Naive B cell (primary cell): ENCODE results near the gene CHPF. TPM values are rescaled to one million over a fixed set of nuclear protein-coding genes. Genes with fewer than 3 reads are reported as not detected.
A peak's percentile ranks its signal among the peaks of the same experiment; 100 is the strongest.

Source experiments
- ATAC-seq, 2 donors: fragments of 150-1000 bp; cut with Tn5 transposase; 2 replicates each; pipeline ENCODE4 v1.10.0; 2021; ENCODE audit warnings: low read depth in 2 of 2, mild to moderate bottlenecking in 2 of 2, moderate library complexity in 2 of 2
- DNase-seq: peaks from one replicate; pipeline ENCODE4 v3.0.0; 2022
- H3K27ac Mint-ChIP-seq, 6 donors: one replicate each; pipeline ENCODE4 v1.8.0; 2020 to 2022; ENCODE audit warnings: mild to moderate bottlenecking in 6 of 6, mixed read lengths in 6 of 6, moderate library complexity in 5 of 6, inconsistent platforms in 2 of 6
- H3K27me3 Mint-ChIP-seq, 3 donors: one replicate each; pipeline ENCODE4 v1.8.0; 2021 to 2022; ENCODE audit warnings: mixed read lengths in 3 of 3, mild to moderate bottlenecking in 1 of 3
- H3K36me3 Mint-ChIP-seq, 2 donors: one replicate each; pipeline ENCODE4 v1.8.0; 2020 to 2022; ENCODE audit warnings: mixed read lengths in 2 of 2, inconsistent platforms in 1 of 2, mild to moderate bottlenecking in 1 of 2
- H3K4me1 Mint-ChIP-seq, 3 donors: one replicate each; pipeline ENCODE4 v1.8.0; 2020 to 2022; ENCODE audit warnings: mixed read lengths in 3 of 3, inconsistent platforms in 1 of 3, mild to moderate bottlenecking in 1 of 3, moderate library complexity in 1 of 3
- H3K4me3 Mint-ChIP-seq, 8 donors: one replicate each; pipeline ENCODE4 v1.8.0; 2020 to 2022; ENCODE audit warnings: mild to moderate bottlenecking in 8 of 8, mixed read lengths in 8 of 8, moderate library complexity in 8 of 8, inconsistent platforms in 2 of 8
- H3K9me3 Mint-ChIP-seq, 7 donors: one replicate each; pipeline ENCODE4 v1.8.0; 2020 to 2022; ENCODE audit warnings: mixed read lengths in 7 of 7, mild to moderate bottlenecking in 5 of 7, inconsistent platforms in 2 of 7, moderate library complexity in 1 of 7
- polyA plus RNA-seq, 6 donors: library from polyadenylated mRNA; unstranded; fragments of 300-500 nt; fragmentation: Illumina TruSeq; gene quantifications; one replicate each; pipeline ENCODE4 v1.2.3, GENCODE V29; 2021; ENCODE audit warnings: low read depth in 6 of 6

The CHPF gene
- polyA plus RNA-seq, 6 donors from 2014 or later: 0.17 to 5.0 (median 0.41) TPM

DNA sequence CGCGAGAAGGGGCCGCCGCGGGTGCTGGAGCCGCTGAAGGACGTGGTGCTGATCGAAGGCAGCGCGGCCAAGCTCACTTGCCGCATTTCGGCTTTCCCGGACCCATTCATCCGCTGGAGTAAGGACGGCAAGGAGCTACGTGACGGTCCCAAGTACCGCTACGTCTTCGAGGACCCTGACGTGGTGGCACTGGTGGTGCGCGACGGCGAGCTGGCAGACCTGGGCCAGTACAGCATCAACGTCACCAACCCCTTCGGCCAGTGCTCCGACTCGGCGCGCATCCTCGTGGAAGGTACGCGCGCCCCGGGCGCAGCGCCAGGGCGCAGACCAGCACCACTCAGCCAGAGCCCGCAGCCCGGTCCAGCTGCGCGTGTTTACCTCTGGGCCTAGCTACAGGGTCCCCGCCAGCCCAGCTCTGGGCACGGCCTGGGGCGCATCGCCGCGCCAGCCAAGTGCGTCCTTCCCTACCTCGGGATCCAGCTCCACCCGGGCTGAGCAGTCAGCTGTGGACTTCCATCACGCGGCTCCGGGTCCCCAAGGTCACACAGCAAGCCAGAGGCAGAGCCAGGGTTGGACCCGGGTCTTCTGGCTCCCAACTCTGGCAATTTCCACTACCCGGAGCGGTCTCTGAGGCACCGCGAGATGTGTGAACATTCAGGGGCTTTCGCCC is 46.6 kb downstream of the CHPF start:
- H3K27ac Mint-ChIP-seq: peak overlapping the region in 1 of 6 donors; percentile 91
- ATAC-seq: no peak
- peaks cover 17 to 54% (median 52%) of the 10 kb centered on the region in 3 donors for H3K27me3 Mint-ChIP-seq

DNA sequence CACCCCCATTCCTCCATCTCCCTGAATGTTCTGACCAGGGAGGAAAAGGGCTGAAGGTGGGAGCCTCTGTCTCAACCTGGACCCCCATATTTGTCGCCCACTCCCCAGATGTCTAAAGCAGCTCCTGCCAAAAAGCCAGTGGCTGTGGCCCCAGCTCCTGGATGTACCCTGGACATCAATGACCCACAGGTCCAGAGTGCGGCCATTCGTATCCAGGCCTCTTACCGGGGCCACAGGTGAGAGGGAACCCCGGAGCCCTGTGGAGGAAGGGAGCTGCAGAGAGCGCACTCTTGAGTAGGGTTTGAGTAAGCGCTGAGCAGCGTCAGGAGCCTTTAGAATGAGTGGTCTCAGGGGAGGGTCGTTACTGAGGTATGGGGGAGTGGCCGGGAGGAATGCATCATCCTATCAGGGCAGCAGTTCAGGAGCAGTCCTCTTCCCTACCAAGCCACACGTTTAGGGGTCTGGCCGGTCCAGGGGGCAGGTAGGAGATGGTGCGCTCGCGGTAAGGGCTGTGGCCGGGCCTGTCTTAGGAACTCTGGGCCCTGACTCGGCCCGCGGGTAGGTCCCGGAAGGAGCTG is 47.3 kb downstream of the CHPF start:
- H3K27me3 Mint-ChIP-seq: peaks cover 17 to 60% (median 57%) of the 10 kb centered on the region in 3 donors
- ATAC-seq: no peak
- H3K9me3 Mint-ChIP-seq: peaks cover 0 to 2% (median 0%) of the 10 kb centered on the region in 7 donors
- H3K36me3 Mint-ChIP-seq: peaks cover 0 to 9% of the 10 kb centered on the region in 2 donors
- H3K4me3 Mint-ChIP-seq: peak overlapping the region in 7 of 8 donors; percentile 43 to 100 (median 79)
- no peak for DNase-seq
- peak overlapping the region in 2 of 6 donors; percentile 29 to 91 for H3K27ac Mint-ChIP-seq
- H3K4me1 Mint-ChIP-seq: peaks cover 35 to 42% (median 40%) of the 10 kb centered on the region in 3 donors

More for the DNA sequence above, 46.6 kb downstream of the CHPF start:
- peak overlapping the region; percentile 86 to 100 (median 96) for H3K4me3 Mint-ChIP-seq
- H3K4me1 Mint-ChIP-seq: peaks cover 35 to 49% (median 40%) of the 10 kb centered on the region in 3 donors
- peaks cover 0 to 2% (median 0%) of the 10 kb centered on the region in 7 donors for H3K9me3 Mint-ChIP-seq
- H3K36me3 Mint-ChIP-seq: peaks cover 0 to 9% of the 10 kb centered on the region in 2 donors
- DNase-seq: no peak

DNA sequence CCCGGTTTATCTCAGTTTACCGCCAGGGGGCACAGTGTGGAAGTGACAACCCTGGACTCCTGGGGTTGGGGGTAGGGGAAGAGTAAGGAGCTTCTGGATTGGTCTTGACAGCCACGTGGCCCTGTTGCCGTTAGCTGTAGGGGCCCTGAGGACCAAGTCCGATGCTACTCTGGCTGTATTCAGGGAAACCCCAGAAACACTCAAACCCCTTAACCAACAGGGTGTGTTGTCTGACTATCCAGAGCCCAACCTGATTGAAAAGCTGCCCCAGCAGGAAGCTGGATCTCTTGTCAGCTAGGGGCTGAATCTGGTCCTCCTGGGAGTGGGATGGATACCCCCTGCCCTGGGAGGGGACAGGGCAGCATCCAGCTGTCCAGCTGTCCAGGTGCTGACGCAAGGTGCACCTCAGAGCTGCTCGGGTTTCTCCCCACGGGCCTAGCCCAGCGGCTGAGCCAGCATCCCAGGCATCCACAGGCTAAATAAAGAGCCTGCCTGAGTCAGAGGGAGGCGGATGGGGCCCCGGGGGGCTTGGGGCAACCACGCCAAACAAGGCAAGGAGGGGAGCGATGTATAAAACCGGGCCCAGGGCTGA is 48.0 kb downstream of the CHPF start:
- Mint-ChIP-seq H3K4me1 (peaks cover 35 to 41% (median 40%) of the 10 kb centered on the region in 3 donors), H3K27me3 (peaks cover 23 to 66% (median 61%) of the 10 kb centered on the region in 3 donors), H3K27ac (no peak overlapping the region), H3K4me3 (peak overlapping the region in 1 of 8 donors; percentile 92), H3K36me3 (peaks cover 0 to 9% of the 10 kb centered on the region in 2 donors), H3K9me3 (peaks cover 0 to 2% (median 0%) of the 10 kb centered on the region in 7 donors)
- ATAC-seq (no peak), DNase-seq (peak; percentile 39)

- Mint-ChIP-seq H3K27ac (no peak overlapping the region), H3K36me3 (peaks cover 0 to 9% of the 10 kb centered on the region in 2 donors), H3K4me3 (peak overlapping the region in 1 of 8 donors; percentile 17), H3K4me1 (peaks cover 32 to 38% (median 38%) of the 10 kb centered on the region in 3 donors), H3K9me3 (peaks cover 0 to 2% (median 0%) of the 10 kb centered on the region in 7 donors), H3K27me3 (peaks cover 26 to 72% (median 67%) of the 10 kb centered on the region in 3 donors)
- DNase-seq (no peak), ATAC-seq (no peak)
Observed at GRCh38 chr2:219494952-219495530, 48.6 kb downstream of the CHPF start.

GRCh38 chr2:219493086-219493485 is 50.5 kb downstream of the CHPF start:
- Mint-ChIP-seq H3K36me3 (no peaks in the 10 kb centered on the region), H3K27ac (no peak overlapping the region), H3K4me1 (peaks cover 12 to 21% (median 18%) of the 10 kb centered on the region in 3 donors), H3K27me3 (peaks cover 29 to 91% (median 81%) of the 10 kb centered on the region in 3 donors), H3K9me3 (peaks cover 0 to 2% (median 0%) of the 10 kb centered on the region in 7 donors), H3K4me3 (peak overlapping the region in 1 of 8 donors; percentile 50)
- ATAC-seq (no peak), DNase-seq (no peak)

DNA sequence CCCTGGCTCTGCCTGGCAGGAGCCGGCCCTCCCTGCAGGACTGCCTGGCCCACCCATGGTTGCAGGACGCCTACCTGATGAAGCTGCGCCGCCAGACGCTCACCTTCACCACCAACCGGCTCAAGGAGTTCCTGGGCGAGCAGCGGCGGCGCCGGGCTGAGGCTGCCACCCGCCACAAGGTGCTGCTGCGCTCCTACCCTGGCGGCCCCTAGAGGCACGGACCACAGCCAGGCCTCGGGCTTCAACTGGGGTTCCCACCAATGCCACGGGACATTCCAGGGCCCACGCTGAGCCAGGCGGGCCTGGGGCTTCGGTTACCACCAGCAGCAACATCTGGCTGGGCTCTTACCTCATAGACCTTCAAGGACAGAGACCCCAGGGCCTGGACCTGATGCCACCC is 51.0 kb downstream of the CHPF start:
- no peak for ATAC-seq
- Mint-ChIP-seq H3K4me3 (peak overlapping the region in 1 of 8 donors; percentile 50), H3K9me3 (peaks cover 0 to 2% (median 0%) of the 10 kb centered on the region in 7 donors), H3K27me3 (peaks cover 32 to 93% (median 83%) of the 10 kb centered on the region in 3 donors), H3K36me3 (no peaks in the 10 kb centered on the region), H3K27ac (no peak overlapping the region), H3K4me1 (peaks cover 10 to 19% (median 15%) of the 10 kb centered on the region in 3 donors)
- no peak for DNase-seq

DNA sequence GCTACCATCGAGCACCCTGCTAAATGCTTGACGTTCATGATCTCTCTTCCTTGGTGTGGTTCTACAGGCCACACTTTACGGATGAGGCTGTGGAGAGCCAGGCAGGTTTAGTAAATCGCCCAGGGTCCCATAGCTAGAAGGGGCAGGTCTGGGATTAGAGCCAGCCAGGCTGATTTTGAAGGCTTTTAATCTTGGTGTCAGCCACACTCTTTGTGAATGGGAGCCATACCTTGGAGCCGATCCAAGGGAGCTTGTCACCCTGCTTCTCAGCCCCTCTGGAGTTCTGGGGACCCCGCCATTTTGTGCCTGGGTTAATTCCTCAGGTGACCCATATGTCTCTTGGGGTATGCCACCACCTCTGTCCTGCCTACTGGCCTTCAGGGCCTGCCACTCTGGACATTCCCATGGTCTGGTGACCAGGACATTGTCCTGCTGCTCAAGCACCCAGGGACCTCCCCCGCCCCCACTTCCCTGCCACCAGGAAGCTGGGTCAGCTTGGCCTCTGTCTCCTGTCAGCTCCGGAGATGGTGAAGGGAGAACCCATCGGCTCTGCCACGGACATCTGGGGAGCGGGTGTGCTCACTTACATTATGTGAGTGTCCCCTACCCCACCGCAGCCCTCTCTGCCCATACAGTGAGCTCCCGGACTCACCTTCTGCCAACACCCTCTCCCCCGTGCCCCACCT is 52.2 kb downstream of the CHPF start:
- ATAC-seq (no peak), DNase-seq (no peak)
- no peak overlapping the region for H3K4me3 Mint-ChIP-seq
- H3K9me3 Mint-ChIP-seq: peaks cover 0 to 1% (median 0%) of the 10 kb centered on the region in 7 donors
- H3K4me1 Mint-ChIP-seq: peaks cover 3 to 9% (median 4%) of the 10 kb centered on the region in 3 donors
- H3K36me3 Mint-ChIP-seq: no peaks in the 10 kb centered on the region
- H3K27ac Mint-ChIP-seq: no peak overlapping the region
- peaks cover 32 to 92% (median 89%) of the 10 kb centered on the region in 3 donors for H3K27me3 Mint-ChIP-seq

DNA sequence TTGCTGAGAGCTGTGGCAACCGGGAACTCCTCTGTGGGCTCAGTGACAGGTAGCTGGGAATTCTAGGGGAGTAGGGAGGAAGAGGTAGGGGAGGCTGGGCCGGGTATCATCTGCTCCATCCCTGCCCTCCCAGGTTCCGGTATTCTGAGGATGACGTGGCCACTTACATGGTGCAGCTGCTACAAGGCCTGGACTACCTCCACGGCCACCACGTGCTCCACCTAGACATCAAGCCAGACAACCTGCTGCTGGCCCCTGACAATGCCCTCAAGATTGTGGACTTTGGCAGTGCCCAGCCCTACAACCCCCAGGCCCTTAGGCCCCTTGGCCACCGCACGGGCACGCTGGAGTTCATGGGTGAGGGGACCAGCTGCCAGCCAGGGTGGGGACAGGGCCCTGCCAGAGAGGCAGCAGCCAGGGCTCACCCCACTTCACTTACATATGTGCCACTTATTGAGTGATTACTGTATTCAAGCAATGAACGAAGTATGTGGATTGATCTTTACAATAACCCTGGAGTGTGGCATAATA is 52.9 kb downstream of the CHPF start:
- DNase-seq (no peak), ATAC-seq (no peak)
- H3K4me1 Mint-ChIP-seq: peaks cover 0 to 5% (median 0%) of the 10 kb centered on the region in 3 donors
- no peak overlapping the region for H3K4me3 Mint-ChIP-seq
- H3K9me3 Mint-ChIP-seq: no peaks in the 10 kb centered on the region
- no peaks in the 10 kb centered on the region for H3K36me3 Mint-ChIP-seq
- no peak overlapping the region for H3K27ac Mint-ChIP-seq
- peaks cover 35 to 95% (median 91%) of the 10 kb centered on the region in 3 donors for H3K27me3 Mint-ChIP-seq

GRCh38 chr2:219490186-219490585 is 53.4 kb downstream of the CHPF start:
- H3K4me3 Mint-ChIP-seq: no peak overlapping the region
- peaks cover 37 to 95% (median 92%) of the 10 kb centered on the region in 3 donors for H3K27me3 Mint-ChIP-seq
- H3K27ac Mint-ChIP-seq: no peak overlapping the region
- H3K36me3 Mint-ChIP-seq: no peaks in the 10 kb centered on the region
- peaks cover 0 to 4% (median 0%) of the 10 kb centered on the region in 3 donors for H3K4me1 Mint-ChIP-seq
- ATAC-seq (no peak), DNase-seq (no peak)
- H3K9me3 Mint-ChIP-seq: no peaks in the 10 kb centered on the region

DNA sequence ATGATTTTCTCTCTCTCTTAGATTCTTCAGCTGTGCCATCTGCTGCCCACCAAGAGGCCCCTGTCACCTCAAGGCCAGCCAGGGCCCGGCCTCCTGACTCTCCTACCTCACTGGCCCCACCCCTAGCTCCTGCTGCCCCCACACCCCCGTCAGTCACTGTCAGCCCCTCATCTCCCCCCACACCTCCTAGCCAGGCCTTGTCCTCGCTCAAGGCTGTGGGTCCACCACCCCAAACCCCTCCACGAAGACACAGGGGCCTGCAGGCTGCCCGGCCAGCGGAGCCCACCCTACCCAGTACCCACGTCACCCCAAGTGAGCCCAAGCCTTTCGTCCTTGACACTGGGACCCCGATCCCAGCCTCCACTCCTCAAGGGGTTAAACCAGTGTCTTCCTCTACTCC is 54.3 kb downstream of the CHPF start:
- Mint-ChIP-seq H3K27ac (no peak overlapping the region), H3K4me1 (peaks cover 0 to 6% (median under 1%) of the 10 kb centered on the region in 3 donors), H3K4me3 (no peak overlapping the region), H3K36me3 (no peaks in the 10 kb centered on the region), H3K9me3 (no peaks in the 10 kb centered on the region), H3K27me3 (peaks cover 30 to 92% (median 83%) of the 10 kb centered on the region in 3 donors)
- no peak for DNase-seq
- no peak for ATAC-seq
